Neural cell (in vitro differentiated cells): Measurements from ENCODE around the gene SLC6A20.

Experiments
- CTCF ChIP-seq: fragments of 450-650 bp; IDR thresholded peaks from 2 replicates; pipeline ENCODE4 v1.5.1; 2014; ENCODE audit warnings: antibody characterized with exemption, mild to moderate bottlenecking, moderate library complexity; ENCODE audit not compliant: poor library complexity, severe bottlenecking
- EP300 ChIP-seq: fragments of 450-650 bp; conservative IDR thresholded peaks from 2 replicates; pipeline ENCODE4 v1.6.1; 2014; ENCODE audit warnings: antibody characterized with exemption, mild to moderate bottlenecking, moderate library complexity; ENCODE audit not compliant: poor library complexity, severe bottlenecking
- EZH2 ChIP-seq: fragments of 200-600, 300-800 bp; shearing (Covaris generic), sonication (generic); IDR thresholded peaks from 2 replicates; pipeline ENCODE4 v1.6.1; 2014; ENCODE audit warnings: antibody characterized with exemption, low read length, borderline replicate concordance, mild to moderate bottlenecking; ENCODE audit not compliant: insufficient read depth, poor library complexity, severe bottlenecking
- POLR2AphosphoS5 ChIP-seq: IDR thresholded peaks from 2 replicates; pipeline ENCODE4 v1.6.1; 2012
- RAD21 ChIP-seq: fragments of 450-650 bp; conservative IDR thresholded peaks from 2 replicates; pipeline ENCODE4 v1.6.1; 2014; ENCODE audit warnings: antibody characterized with exemption, mild to moderate bottlenecking, moderate library complexity
- TAF1 ChIP-seq: IDR thresholded peaks from 2 replicates; pipeline ENCODE4 v1.6.1; 2012; ENCODE audit warnings: low read depth

- TF ChIP-seq CTCF (no peak), EZH2 (no peak), EP300 (no peak), RAD21 (no peak), POLR2AphosphoS5 (no peak), TAF1 (no peak)
These were observed 15.1 kb downstream of the SLC6A20 start for GRCh38 chr3:45781271-45781670.
